Activated CD8-positive, alpha-beta T cell treated with anti-CD3 and anti-CD28 coated beads for 36 hours (primary cell): Measurements from ENCODE around the gene NR2E1. TPM values are rescaled to one million over a fixed set of nuclear protein-coding genes. Genes with fewer than 3 reads are reported as not detected.

Experiments
- ATAC-seq: fragments of 200-7000 bp; cut with Tn5 transposase; one replicate; pipeline ENCODE4 v1.10.0; 2021; ENCODE audit warnings: mild to moderate bottlenecking, moderate library complexity
- CTCF ChIA-PET: fragments of 350-600 bp; sonication (Branson Sonifier 250); formaldehyde crosslinking; loops from one replicate; lab custom pipeline; 2021; ENCODE audit warnings: antibody characterized with exemption; lab: Charles Lee
- POLR2A ChIA-PET: fragments of 350-600 bp; sonication (Branson Sonifier 250); formaldehyde crosslinking; loops from one replicate; lab custom pipeline; 2021; ENCODE audit warnings: antibody characterized with exemption; lab: Charles Lee
- DNase-seq: peaks from one replicate; pipeline ENCODE4 v3.0.0-alpha.2; 2020
- H3K27ac Mint-ChIP-seq: one replicate; pipeline ENCODE4 v1.8.0; 2021; ENCODE audit warnings: mild to moderate bottlenecking, mixed read lengths
- H3K27me3 Mint-ChIP-seq: one replicate; pipeline ENCODE4 v1.8.0; 2021; ENCODE audit warnings: mixed read lengths
- H3K36me3 Mint-ChIP-seq: one replicate; pipeline ENCODE4 v1.8.0; 2021; ENCODE audit warnings: low read depth, mixed read lengths
- H3K4me1 Mint-ChIP-seq: one replicate; pipeline ENCODE4 v1.8.0; 2021; ENCODE audit warnings: low read depth, mixed read lengths
- H3K4me3 Mint-ChIP-seq: one replicate; pipeline ENCODE4 v1.8.0; 2021; ENCODE audit warnings: mild to moderate bottlenecking, moderate library complexity, mixed read lengths
- H3K9me3 Mint-ChIP-seq: one replicate; pipeline ENCODE4 v1.8.0; 2021; ENCODE audit warnings: mixed read lengths
- intact Hi-C: fragments of 100-400 bp; cut with micrococcal nuclease; formaldehyde crosslinking; loops from one replicate; pipeline ENCODE4 v1.10.0; 2022
- total RNA-seq, 2 experiments: library from RNA; stranded (reverse); gene quantifications; one replicate each; pipeline ENCODE4 v1.2.3, GENCODE V29; 2021
- TF ChIP-seq, protein P1 (sequence below): fragments of 200-600 bp; IDR thresholded peaks from one replicate; pipeline ENCODE4 v1.8.0; 2022; ENCODE audit warnings: antibody characterized with exemption, mild to moderate bottlenecking

The NR2E1 gene
- total RNA-seq, 2 experiments from 2014 or later: not detected

DNA sequence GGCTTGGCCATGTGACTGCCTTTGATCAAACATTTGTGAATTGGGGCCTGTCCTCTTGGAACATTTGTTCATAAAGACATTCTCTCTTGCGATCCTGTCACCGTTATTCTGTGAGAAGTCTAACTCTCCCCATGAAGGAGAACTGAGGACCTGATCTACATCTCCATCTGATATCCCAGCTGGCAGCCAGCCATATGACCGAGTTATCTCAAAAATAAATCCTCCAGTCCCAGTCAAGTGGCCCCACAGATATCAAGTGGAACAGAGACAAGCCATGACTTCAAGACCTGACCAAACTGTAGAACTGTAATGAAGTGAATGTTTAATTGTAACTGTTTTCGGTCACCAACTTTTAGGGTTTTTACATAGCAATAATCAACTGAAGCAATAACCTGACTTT lies 69.3 kb downstream of the NR2E1 start:
- DNase-seq (no peak), ATAC-seq (no peak)
- Mint-ChIP-seq H3K9me3 (no peaks in the 10 kb centered on the region), H3K4me3 (no peak overlapping the region), H3K4me1 (peaks cover 16% of the 10 kb centered on the region), H3K27ac (no peak overlapping the region), H3K27me3 (no peaks in the 10 kb centered on the region), H3K36me3 (peaks cover 25% of the 10 kb centered on the region)
- intact Hi-C loops: no loop called here
- ChIA-PET CTCF (interaction anchor here (1.1 kb wide), 1 partner anchor 15 kb away, joined by 3 read pairs; no protein-coding TSS in a partner anchor), POLR2A (no interaction called here)
- TF ChIP-seq, protein P1, sequence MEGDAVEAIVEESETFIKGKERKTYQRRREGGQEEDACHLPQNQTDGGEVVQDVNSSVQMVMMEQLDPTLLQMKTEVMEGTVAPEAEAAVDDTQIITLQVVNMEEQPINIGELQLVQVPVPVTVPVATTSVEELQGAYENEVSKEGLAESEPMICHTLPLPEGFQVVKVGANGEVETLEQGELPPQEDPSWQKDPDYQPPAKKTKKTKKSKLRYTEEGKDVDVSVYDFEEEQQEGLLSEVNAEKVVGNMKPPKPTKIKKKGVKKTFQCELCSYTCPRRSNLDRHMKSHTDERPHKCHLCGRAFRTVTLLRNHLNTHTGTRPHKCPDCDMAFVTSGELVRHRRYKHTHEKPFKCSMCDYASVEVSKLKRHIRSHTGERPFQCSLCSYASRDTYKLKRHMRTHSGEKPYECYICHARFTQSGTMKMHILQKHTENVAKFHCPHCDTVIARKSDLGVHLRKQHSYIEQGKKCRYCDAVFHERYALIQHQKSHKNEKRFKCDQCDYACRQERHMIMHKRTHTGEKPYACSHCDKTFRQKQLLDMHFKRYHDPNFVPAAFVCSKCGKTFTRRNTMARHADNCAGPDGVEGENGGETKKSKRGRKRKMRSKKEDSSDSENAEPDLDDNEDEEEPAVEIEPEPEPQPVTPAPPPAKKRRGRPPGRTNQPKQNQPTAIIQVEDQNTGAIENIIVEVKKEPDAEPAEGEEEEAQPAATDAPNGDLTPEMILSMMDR: no peak

DNA sequence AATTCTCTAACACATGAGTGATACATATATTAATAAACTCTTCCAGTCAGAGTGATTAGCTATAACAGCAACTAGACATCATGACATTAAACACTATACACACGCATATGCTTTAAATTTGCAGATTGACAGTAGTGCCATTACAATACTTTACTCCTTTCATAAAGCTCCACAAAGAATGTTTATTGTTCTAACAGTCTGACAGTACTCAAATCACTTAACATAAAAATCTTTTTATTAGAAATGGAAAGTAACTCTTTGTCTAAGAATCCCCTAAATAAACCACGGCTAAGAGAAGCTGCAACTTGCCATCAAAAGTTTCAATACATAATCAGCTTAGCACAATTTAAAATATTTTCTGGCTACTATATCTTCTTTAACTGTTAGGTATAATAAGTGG lies 71.0 kb downstream of the NR2E1 start:
- H3K27me3 Mint-ChIP-seq: no peaks in the 10 kb centered on the region
- no peak for ATAC-seq
- CTCF ChIA-PET: interaction anchor here (0.8 to 1.2 kb wide), 2 partner anchors 195 to 255 kb away, joined by 3 to 4 read pairs; no protein-coding TSS in a partner anchor
- TF ChIP-seq, protein P1: no peak
- H3K27ac Mint-ChIP-seq: no peak overlapping the region
- intact Hi-C loops: no loop called here
- no peaks in the 10 kb centered on the region for H3K9me3 Mint-ChIP-seq
- POLR2A ChIA-PET: no interaction called here
- H3K4me3 Mint-ChIP-seq: no peak overlapping the region
- H3K4me1 Mint-ChIP-seq: peaks cover 19% of the 10 kb centered on the region
- no peak for DNase-seq
- peaks cover 32% of the 10 kb centered on the region for H3K36me3 Mint-ChIP-seq

DNA sequence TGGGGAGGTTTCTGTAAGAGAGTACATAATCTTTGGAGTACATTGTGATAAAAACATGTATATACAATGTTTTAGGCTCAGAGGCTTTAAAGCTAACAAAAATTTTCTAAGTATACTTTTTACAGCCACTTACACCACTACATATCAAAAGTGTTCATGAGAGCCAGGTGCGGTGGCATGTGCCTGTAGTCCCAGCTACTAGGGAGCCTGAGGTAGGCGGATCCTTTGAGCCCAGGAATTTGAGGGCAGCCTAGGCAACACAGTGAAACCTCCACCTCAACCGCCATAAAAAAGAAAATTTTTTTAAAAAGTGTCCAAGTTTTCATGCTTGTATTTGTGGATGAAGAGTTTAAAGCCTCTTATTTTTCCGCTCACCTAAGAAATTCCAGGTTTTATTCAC lies 72.5 kb downstream of the NR2E1 start:
- POLR2A ChIA-PET: no interaction called here
- CTCF ChIA-PET: interaction anchor here (1.0 to 2.8 kb wide), 2 partner anchors 11 to 13 kb away, joined by 3 to 8 read pairs; no protein-coding TSS in a partner anchor
- DNase-seq: no peak
- peak overlapping the region; percentile 28 for H3K27ac Mint-ChIP-seq
- intact Hi-C loops: no loop called here
- H3K4me1 Mint-ChIP-seq: peaks cover 27% of the 10 kb centered on the region
- H3K4me3 Mint-ChIP-seq: no peak overlapping the region
- TF ChIP-seq, protein P1: no peak
- ATAC-seq: no peak
- peaks cover 43% of the 10 kb centered on the region for H3K36me3 Mint-ChIP-seq
- H3K27me3 Mint-ChIP-seq: no peaks in the 10 kb centered on the region
- peaks cover 5% of the 10 kb centered on the region for H3K9me3 Mint-ChIP-seq

Other genes with a start within 250 kb of the NR2E1 start
- gene SEC63, start 207.8 kb upstream of the NR2E1 start, total RNA-seq: 10 to 100 TPM; 89.9 to 90.7 TPM
- gene OSTM1, start 91.3 kb upstream of the NR2E1 start, total RNA-seq: 1 to 10 TPM; 7.2 to 7.5 TPM
- gene SNX3, start 95.0 kb downstream of the NR2E1 start, total RNA-seq: 10 to 100 TPM; 62.5 to 68.4 TPM
- gene AFG1L, start 129.0 kb downstream of the NR2E1 start, total RNA-seq: 1 to 10 TPM; 5.6 to 6.3 TPM